HepG2 (cell line): ENCODE data around the gene TUBA8. TPM values are rescaled to one million over a fixed set of nuclear protein-coding genes. Genes with fewer than 3 reads are reported as not detected.
A peak's percentile ranks its signal among the peaks of the same experiment; 100 is the strongest.

ENCODE experiments used
- ATF7 ChIP-seq, 2 experiments: fragments of 450-650 bp in 1 of 2; sonication (generic) in 1 of 2; formaldehyde crosslinking in 1 of 2; IDR thresholded peaks; 2 replicates each; pipeline versions ENCODE4 v1.4.0 to v1.6.1; 2016 to 2020; ENCODE audit warnings: antibody characterized with exemption in 1 of 2, mild to moderate bottlenecking in 1 of 2, missing genetic modification reagents in 1 of 2
- DZIP1 ChIP-seq: sonication (generic); formaldehyde crosslinking; IDR thresholded peaks from 2 replicates; pipeline ENCODE4 v1.5.0; 2020; ENCODE audit warnings: mild to moderate bottlenecking, missing genetic modification reagents
- HNRNPH1 ChIP-seq: fragments of 200-400 bp; formaldehyde crosslinking; optimal IDR thresholded peaks from 2 replicates; pipeline ENCODE3; 2017; ENCODE audit warnings: mild to moderate bottlenecking, low read depth, low read length
- HOXA5 ChIP-seq: sonication (generic); formaldehyde crosslinking; IDR thresholded peaks from 2 replicates; pipeline ENCODE4 v1.4.0; 2020; ENCODE audit warnings: missing genetic modification reagents
- PPARG ChIP-seq: conservative IDR thresholded peaks from 2 replicates; pipeline ENCODE4 v1.6.1; 2016; ENCODE audit warnings: missing biosample characterization, missing genetic modification reagents
- REL ChIP-seq: sonication (generic); formaldehyde crosslinking; conservative IDR thresholded peaks from 2 replicates; pipeline ENCODE4 v1.8.0; 2022; ENCODE audit warnings: mild to moderate bottlenecking, missing genetic modification reagents, moderate library complexity
- RFX3 ChIP-seq: IDR thresholded peaks from 2 replicates; pipeline ENCODE4 v1.6.1; 2016; ENCODE audit warnings: missing biosample characterization, missing genetic modification reagents
- THAP11 ChIP-seq: IDR thresholded peaks from 2 replicates; pipeline ENCODE4 v1.6.1; 2016; ENCODE audit warnings: missing biosample characterization, missing genetic modification reagents
- ZFP36L1 ChIP-seq: sonication (generic); formaldehyde crosslinking; IDR thresholded peaks from 2 replicates; pipeline ENCODE4 v1.8.0; 2022; ENCODE audit warnings: mild to moderate bottlenecking, missing genetic modification reagents, moderate library complexity
- ZNF160 ChIP-seq: sonication (generic); formaldehyde crosslinking; IDR thresholded peaks from 2 replicates; pipeline ENCODE4 v1.8.0; 2022; ENCODE audit warnings: mild to moderate bottlenecking, inconsistent platforms, missing genetic modification reagents
- ZNF318 ChIP-seq: sonication (generic); formaldehyde crosslinking; IDR thresholded peaks from 2 replicates; pipeline ENCODE4 v1.4.0; 2020; ENCODE audit warnings: mild to moderate bottlenecking, missing genetic modification reagents
- ZNF337 ChIP-seq: sonication (generic); formaldehyde crosslinking; IDR thresholded peaks from 2 replicates; pipeline ENCODE4 v1.5.1; 2020; ENCODE audit warnings: missing genetic modification reagents, low read depth, mild to moderate bottlenecking, borderline replicate concordance
- ZNF414 ChIP-seq: sonication (generic); formaldehyde crosslinking; IDR thresholded peaks from 2 replicates; pipeline ENCODE4 v1.5.0; 2020; ENCODE audit warnings: missing genetic modification reagents
- ZNF430 ChIP-seq: sonication (generic); formaldehyde crosslinking; IDR thresholded peaks from 2 replicates; pipeline ENCODE4 v1.9.0; 2021; ENCODE audit warnings: mild to moderate bottlenecking, missing genetic modification reagents
- ZNF510 ChIP-seq: sonication (generic); formaldehyde crosslinking; IDR thresholded peaks from 2 replicates; pipeline ENCODE4 v1.4.0; 2020; ENCODE audit warnings: low read depth, mild to moderate bottlenecking, missing genetic modification reagents
- ZNF562 ChIP-seq: sonication (generic); formaldehyde crosslinking; IDR thresholded peaks from 2 replicates; pipeline ENCODE4 v1.8.0; 2022; ENCODE audit warnings: missing genetic modification reagents, borderline replicate concordance
- ZNF629 ChIP-seq: sonication (generic); formaldehyde crosslinking; conservative IDR thresholded peaks from 2 replicates; pipeline ENCODE4 v1.5.0; 2020; ENCODE audit warnings: missing genetic modification reagents
- ZNF7 ChIP-seq: IDR thresholded peaks from 2 replicates; pipeline ENCODE4 v1.6.1; 2016; ENCODE audit warnings: missing biosample characterization, missing genetic modification reagents
- polyA plus RNA-seq, 8 experiments: library from polyadenylated mRNA; depleted of rRNA in 3 of 8; stranded (reverse) in 7 of 8; unstranded in 1 of 8; fragments of >200 nt; fragmentation: Illumina TruSeq in 4 of 8; extraction: Trizol in 4 of 8; gene quantifications; 2 replicates each; pipeline versions ENCODE4 v1.2.1 to v1.2.3, GENCODE V29; 2011 to 2016; ENCODE audit warnings: low read depth in 4 of 8, missing spikeins in 1 of 8, mixed read lengths in 1 of 8; ENCODE audit not compliant: insufficient read depth in 1 of 8
- total RNA-seq, 5 experiments: library from RNA; depleted of rRNA; stranded (reverse); fragments of >200 nt; fragmentation: Illumina TruSeq; extraction: Trizol; gene quantifications; 2 replicates each; pipeline ENCODE4 v1.2.3, GENCODE V29; 2016; ENCODE audit warnings: low read depth in 1 of 5

Gene TUBA8
- total and polyA plus RNA-seq, 2 of the 13 experiments (the other 11 are each of a cell fraction or from before 2014, with no cell fraction given) = 0.35 to 0.69 TPM

GRCh38 chr22:18148293-18148965 lies 37.8 kb downstream of the TUBA8 start (continued):
- TF ChIP-seq ZNF510 (CRISPR knock-in tag) (no peak), ZNF160 (CRISPR knock-in tag) (peak; percentile 69; the same call in 1 of the 2 replicates), ZNF629 (CRISPR knock-in tag) (peak; percentile 78), HOXA5 (0 out of 2 replicates have a peak, but pooled peaks have one; percentile 46), THAP11 (peak; percentile 73), ZNF414 (CRISPR knock-in tag) (peak; percentile 92), PPARG (CRISPR knock-in tag) (peak; percentile 78), RFX3 (CRISPR knock-in tag) (0 out of 2 replicates have a peak, but pooled peaks have one; percentile 14), ZNF7 (0 out of 2 replicates have a peak, but pooled peaks have one; percentile 11), ZFP36L1 (CRISPR knock-in tag) (peak; percentile 81; the same call in 1 of the 2 replicates), ZNF562 (no peak), ZNF318 (CRISPR knock-in tag) (0 out of 2 replicates have a peak, but pooled peaks have one; percentile 79), ATF7 (IDR thresholded peaks at IDR 0.05) (no peak), ATF7 (CRISPR knock-in tag; IDR thresholded peaks at IDR 0.05) (peak; percentile 55; the same call in 1 of the 2 replicates), DZIP1 (CRISPR knock-in tag) (no peak), ZNF430 (CRISPR knock-in tag) (peak; percentile 68), REL (0 out of 2 replicates have a peak, but pooled peaks have one; percentile 60), ZNF337 (CRISPR knock-in tag) (peak; percentile 59; the same call in 1 of the 2 replicates), HNRNPH1 (no peak)
